HG03039 (cell line): ENCODE data around the gene PPM1L.
A peak's percentile ranks its signal among the peaks of the same experiment; 100 is the strongest.
"Not testable (repeated sequence)": the region's sequence is repeated elsewhere in the genome, so short reads cannot be mapped to it uniquely, and the experiment has no call there.

Source experiments
- ATAC-seq: cut with Tn5 transposase; IDR thresholded peaks from one replicate; pipeline ENCODE4 v1.9.1; 2021; ENCODE audit warnings: mild to moderate bottlenecking, moderate library complexity; ENCODE audit not compliant: unreplicated experiment

The PPM1L gene

DNA sequence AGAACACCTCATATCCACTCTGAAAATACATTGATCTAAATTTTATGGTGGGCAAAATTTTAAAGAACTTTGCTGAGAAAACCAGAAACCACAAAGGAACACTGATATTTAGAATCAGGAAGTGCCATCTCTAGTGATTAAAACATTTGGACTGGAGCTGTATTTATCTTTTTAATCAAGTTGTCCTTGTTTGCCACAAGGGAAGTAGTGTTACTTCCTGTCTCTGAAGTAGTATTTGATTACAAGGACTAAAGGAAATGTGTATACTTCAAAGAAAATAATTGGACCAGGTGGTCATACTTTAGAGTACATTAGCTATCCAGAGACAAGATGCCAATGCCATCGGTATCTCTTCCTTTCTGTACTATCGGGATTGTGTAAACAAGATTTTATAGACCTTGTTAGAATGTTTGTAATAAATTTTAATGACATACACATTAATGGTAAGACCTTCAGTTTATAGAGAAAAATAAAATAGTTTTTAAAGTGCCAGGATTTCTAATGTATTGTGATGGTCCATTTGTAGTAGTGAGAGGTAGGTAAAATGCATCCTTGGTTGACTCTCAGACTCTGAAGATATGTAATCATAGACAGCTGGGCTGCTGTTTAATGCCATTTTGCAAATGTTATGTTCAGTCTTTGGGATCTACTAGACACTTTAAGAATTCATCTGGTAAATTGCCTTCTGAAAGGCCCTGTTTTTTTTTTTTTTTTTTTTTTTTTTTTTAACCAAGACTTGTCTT lies 217.2 kb downstream of the PPM1L start:
- no peak for ATAC-seq

DNA sequence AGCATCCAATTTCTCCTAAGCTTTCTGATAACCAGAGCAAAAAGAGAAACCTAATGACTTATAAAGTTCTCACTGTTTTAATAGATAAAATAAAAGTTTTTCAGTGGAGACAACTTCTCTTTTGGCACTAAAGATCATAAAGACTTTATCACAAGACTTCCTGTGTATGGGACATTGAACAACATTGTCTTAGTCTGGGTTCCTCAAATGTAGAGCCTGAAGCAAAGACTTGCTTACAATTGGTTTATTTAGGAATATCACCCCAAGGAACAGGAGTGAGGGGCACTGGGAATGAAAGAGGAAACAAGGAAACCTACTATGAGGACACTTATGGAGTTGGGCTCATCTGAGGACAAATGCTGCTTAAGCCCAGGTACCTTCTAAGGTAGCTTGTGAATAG lies 221.7 kb downstream of the PPM1L start:
- ATAC-seq: no peak

DNA sequence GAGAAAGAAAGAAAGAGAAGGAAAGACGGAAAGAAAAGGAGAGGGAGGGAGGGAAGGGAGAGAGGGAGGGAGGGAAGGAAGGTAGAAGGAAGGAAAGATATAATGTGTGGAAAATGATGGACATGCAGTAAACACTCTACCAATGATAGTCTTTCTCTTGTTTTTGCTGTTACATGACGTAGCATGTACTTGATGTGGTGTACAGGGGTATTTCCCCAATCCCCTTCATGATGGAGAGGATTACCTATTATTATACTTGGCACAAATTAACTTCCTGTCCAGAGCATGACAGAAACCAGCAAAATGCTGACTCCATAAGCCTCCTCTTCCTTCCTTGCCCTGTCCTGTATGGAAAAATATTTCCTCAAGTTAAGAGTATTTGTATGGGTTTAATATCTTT lies 224.7 kb downstream of the PPM1L start:
- ATAC-seq: peak; percentile 52

DNA sequence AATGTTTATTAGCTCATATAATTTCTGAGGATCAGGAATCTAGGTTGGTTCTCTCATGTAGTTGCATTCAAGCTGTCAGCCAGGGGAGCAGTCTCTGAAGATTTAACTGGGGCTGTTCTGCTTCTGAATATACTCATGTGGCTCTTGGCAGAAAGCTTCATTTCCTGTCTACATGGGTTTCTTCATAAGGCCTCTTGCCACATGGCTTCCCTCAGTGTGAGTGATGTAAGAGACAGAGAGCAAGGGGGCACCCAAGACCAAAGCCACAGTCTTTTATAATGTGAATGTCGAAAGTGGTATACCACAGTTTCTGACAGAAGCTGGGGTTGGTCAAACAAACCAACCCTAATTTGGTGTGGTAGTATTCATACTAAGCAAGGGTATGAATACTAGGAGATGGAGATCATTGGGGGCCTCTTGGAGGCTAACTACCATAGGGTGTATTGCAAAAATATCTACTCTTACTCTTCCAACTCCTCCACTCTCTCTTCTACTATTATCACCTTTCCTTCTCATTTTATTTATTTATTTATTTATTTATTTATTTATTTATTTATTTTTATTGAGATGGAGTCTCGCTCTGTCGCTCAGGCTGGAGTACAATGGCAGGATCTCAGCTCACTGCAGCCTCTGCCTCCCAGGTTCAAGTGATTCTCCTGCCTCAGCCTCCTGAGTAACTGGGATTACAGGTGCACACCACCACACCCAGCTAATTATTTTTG lies 225.3 kb downstream of the PPM1L start:
- peak; percentile 63 for ATAC-seq

DNA sequence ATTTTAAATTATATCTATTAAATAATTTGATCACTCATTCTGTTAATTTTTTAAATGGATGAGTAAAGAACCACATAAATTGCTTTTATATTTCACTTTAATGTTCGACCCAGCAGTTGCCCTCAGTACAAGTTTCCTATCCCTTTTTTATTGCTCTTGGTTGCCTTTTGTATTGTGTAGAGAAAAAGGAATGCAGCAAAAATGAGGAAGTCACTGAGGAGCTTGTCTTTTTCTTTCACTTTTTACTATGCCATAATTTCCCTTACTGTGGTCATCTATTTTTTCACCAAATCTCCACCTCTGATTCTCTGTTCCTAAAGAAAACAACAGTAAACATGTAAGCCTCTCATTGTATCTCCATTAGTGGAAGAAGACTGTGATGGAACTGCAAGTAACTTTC lies 226.5 kb downstream of the PPM1L start:
- ATAC-seq: no peak

DNA sequence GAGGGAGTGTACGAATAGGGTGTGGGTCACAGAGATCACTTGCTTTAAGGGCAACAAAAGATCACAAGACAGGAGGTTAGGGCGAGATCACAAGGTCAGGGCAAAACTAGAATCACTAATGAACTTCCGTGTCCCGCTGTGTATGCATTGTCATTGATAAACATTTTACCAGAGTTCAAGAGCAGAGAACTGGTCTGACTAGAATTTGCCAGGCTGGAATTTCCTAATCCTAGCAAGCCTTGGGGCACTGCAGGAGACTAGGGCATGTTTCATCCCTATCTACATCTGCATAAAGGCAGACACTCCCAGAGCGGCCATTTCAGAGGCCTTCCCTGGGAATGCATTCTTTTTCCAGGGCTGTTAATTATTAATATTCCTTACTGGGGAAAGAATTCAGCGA lies 227.9 kb downstream of the PPM1L start:
- not testable (repeated sequence) for ATAC-seq

DNA sequence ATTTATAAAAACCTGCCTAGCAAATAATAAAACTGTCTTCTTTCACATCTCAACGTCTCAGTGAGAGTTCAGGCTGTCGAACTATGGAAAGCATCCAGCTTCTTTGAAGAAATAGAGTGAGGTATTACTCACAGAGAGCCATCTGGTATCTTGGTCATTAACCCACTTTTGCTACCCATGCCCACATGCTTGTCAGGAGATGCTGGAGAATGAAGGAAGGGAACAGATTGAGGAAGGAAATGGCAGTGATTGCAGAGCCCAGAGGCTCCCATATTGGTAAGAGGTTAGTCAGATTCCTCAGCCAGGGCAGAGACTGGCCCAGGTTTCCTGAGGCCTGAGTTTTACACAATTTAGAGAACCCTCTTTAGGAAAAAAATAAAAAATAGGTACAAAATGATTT lies 230.0 kb downstream of the PPM1L start:
- no peak for ATAC-seq

DNA sequence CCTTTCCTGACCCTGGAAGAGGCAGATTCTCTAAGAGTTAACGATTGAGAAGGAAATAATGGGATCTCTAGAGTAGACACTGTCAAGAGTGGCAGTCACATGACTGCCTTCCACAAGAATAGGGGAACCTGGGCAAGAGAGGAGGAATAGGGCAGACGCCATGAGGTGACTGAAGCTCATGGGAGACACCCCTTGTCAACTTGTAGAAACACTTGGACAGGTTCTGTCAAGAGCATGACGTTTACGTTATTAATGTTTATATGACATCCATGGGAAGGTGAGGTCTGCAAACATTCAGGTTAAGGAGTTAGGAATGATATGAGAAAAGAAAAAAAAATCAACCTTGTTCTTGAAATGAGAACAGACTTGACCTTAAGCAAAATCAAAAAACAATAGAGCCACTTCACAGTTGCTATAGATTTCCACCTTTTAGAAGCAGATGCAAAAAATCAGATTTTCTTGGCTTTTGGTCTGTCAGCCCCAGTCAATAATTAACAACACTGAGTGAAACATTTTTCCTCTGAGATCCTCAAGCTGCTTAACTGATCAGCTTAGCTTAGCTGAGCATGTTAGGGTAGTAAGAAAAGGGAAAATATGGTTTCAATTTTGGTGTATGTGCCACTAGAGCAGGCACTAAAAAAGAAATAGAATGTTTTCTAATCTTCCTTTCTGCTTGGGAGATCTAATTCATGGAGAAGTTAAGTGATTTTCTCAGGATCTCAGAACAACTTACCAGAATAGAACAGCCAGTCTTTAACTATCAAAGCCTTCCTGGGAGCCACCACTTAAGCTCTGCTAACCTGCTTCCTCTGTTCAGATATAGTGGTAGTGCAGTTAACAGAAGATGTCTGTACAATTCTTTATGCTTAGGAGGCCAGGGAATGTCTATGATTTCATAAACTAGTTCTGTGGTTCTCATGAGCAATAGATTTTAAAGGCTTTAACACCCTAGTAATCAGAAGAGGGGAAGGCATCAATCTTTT lies 232.2 kb downstream of the PPM1L start:
- ATAC-seq: no peak

DNA sequence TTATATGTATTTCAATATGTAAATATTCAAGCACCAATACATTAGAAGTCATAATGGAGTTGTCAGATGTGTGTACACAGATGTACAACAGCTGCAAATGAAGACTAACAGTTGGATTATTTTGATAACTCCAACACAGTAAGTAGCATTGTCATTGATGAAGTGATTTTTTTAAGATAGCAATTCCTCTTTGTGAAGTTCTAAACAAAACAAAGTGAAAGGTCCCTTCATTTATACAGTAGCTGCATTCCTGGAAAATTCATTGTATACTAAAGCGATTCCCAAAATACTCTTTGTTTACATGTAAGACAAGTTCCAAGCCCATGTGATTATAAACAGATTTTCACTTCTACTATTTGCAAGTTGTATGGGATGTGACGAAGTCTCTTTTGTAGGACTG lies 234.4 kb downstream of the PPM1L start:
- ATAC-seq: no peak

DNA sequence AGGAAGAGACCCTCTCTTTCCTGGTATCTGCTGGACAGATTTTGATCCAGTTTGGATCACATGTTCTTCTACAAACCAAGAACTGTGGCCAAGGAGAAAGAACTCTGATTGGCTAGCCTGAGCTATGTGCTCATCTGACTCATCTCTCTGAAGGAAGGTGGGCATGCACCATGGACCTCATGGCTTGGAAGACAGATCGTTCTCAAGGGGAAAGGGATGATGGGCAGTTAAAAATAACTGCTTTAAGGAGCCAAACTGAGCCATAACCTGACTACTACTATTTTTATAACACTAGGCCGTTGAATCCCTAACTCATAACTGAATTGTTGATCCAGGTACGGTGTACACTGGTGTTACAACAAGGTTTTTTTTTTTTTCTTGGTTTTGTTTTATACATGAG lies 236.7 kb downstream of the PPM1L start:
- no peak for ATAC-seq

DNA sequence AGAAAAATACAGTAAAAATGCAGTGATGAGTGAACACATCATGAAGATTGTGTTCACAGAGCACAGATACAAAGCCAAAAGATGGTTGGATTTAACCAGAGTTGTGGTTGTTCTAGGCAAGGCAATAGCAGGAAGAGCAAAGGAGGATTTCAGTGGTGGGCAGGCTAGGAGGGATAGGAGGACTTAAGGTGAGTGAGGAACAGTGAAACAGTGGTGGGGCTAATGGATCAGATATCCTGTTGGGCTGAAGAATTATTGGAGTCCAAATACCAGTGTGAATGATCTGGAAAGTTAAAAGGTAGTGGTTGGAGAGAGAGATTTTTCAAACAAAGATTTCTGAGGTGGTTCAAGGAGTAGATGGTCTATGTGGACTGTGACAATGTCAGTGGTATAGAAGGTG lies 240.8 kb downstream of the PPM1L start:
- no peak for ATAC-seq

DNA sequence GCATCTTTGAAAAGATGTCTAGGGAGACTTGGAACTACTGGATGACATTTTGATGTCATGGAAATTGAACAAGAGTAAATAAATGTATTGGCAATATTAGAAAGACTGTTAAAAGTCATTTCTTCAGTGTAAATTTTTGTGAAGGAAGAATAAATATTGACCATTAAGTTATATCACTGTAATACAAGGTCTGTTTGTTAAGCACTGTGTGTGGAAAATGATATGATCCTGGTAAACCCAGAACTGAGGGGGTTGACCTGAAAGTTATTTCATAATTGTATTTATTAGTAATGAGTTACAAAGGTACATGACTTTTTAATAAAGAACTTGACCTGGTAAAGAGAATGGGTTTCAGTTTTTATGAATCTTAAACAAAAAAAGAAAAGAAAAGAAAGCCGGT lies 242.6 kb downstream of the PPM1L start:
- no peak for ATAC-seq

DNA sequence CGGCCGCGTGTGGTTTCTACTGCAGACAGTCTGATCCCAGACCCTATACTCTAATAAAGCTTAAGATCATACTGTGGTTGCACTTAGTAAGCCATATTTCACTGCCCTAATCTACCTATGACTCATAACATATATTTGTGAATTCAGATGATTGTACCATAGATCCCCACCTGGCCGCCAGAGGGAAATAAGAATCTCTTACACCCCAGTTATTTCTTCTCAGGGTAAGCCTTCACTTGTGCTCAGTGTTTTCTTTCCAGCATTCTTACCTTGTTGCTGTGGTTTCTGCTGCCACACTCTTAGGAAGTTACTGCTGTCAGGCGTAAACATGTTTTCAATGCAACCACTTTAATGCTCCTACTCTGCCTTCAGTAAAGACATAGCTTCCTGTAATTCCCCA lies 243.2 kb downstream of the PPM1L start:
- ATAC-seq: no peak

DNA sequence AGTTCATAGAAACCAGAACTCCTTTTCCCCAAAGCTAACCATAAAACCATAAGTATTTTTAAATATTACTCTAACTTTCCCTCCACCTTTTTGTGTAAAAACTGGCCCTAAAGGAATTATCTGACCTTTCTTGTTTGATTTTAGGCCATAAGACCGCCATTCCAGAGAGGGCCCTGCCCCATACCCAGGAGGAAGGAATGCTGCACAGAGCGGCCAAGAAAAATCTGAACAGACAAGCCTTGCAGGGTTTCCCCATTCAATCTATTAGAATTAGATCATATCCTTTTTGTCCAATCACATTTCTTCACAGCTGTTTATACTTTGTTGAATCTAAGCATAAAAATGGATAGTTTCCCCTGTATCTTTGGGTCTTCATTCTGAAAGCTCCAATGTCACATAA lies 252.1 kb downstream of the PPM1L start:
- no peak for ATAC-seq

DNA sequence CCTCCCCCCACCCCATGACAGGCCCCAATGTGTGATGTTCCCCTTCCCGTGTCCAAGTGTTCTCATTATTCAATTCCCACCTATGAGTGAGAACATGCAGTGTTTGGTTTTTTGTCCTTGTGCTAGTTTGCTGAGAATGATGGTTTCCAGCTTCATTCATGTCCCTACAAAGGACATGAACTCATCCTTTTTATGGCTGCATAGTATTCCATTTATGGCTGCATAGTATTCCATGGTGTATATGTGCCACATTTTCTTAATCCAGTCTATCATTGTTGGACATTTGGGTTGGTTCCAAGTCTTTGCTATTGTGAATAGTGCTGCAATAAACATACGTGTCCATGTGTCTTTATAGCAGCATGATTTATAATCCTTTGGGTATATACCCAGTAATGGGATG lies 254.1 kb downstream of the PPM1L start:
- not testable (repeated sequence) for ATAC-seq

DNA sequence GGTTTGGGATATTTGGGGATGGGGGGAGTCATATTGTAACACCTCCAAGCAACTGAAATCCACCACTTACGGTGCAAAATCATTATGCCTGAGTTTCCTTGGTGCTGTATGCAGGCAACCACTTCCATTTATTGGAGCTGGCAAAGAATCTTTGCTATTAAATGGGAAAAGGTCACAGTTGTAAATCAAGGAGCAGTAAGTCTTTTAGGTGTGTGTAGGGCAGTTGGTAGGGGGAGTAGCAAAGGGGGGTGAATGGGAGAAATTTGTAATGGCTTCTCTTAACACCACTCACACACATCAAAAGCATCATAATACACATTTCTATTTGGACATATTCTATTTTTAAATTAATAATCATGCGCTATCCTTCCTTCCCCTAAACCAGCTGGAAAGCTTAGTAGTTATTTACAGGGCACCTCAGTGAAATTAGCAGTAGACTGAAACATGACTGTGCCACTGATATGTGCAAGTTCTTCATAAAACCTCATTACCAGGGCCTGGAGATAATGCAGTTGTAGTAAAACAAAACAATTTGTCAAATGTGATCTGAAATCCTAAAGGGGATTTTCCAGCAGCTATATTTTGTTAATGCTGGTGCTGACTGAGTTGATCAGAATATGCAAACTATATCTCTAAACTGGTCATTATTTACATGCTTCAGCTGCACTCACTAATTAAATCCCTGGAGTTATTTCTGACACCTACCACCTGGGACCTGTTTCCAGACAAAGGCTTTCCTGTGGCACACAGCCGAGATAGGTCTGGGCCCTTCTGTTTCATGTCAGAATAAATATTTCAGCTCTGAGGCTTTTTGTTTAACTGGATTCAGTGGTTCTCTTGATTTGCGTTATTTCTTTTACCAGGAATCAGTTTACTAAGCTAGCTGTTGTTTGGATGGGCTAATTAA lies 259.1 kb downstream of the PPM1L start:
- ATAC-seq: no peak

DNA sequence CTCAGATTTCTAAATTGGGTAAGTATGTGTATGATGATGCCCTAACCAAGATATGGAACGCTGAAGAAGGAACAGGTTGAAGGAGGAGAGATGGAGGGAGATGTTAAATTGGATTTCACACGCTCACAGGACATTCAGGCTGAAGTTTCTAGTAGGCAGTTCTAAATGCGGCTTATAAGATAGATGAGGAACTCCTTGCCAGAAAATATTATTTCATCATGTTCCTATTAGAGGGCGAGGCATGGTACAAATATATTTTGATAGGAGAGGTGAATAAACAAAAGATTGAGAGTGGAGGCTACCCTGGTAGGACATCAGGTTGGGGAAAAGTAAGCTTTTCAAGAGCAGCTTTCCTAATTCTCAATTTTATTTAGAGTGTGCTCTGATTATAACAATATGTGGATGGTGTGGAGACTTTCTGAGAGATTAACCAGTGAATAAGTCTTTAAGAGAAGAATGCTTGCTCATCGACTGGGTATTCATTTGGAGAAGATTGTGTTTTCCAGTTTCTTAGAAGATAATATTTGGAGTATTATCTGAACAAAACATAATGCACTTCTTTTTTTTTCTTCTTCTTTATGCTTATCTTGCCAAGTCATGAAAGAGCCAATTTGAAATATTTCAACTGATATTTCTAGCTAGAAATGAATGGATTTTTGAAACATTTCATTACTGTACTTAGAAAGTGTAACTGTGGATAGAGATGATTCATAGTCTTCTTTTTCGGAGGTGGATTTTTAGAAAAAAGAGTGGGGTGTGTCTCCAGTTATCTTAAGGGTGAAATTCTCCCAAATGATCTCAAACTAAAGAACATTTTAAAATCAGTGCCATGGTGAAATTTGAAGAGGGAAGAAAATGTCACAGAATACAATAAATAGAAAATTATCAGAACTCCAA lies 260.6 kb downstream of the PPM1L start:
- ATAC-seq: no peak

DNA sequence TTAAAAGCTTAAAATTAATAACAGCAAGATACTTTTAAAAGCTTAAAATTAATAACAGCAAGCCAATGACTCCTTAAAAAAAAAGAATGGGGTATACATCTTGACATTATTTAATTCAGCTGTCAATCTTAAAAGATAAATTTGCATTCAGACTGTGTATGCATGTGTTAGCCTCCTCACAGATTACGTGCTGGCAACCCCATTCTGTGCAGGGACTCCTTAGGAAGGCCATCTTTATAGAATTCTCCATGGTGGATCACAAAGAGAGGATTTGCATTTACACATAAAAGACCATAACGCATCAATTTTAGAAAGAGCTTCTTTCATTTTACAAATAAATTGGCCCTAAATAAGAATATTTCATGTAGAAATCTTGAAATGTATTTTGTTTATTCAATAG lies 261.9 kb downstream of the PPM1L start:
- no peak for ATAC-seq

DNA sequence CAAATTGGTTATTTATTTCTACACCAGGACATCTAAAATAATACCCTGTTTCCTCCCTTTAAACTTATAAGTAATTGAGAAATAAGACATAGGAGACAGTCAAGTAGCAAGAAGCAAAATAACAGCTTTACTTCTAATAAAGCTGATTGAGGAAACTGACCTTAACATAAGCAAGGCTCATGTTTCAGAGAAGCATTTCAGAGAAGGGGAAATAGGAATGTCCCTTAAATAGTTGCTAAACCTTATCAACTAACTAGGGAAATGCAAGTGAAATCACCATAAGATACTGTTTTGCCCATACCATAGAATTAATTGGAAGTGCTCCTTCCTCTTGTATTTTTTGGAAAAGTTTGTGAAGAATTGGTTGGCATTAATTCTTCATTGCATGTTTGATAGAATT lies 264.2 kb downstream of the PPM1L start:
- no peak for ATAC-seq
